Head of caudate nucleus (tissue), 42 donors: ENCODE data around the gene MYDGF.

Source experiments
- DNase-seq, 42 donors: peaks; one replicate each; pipeline versions ENCODE4 v3.0.0 to v3.0.0-alpha.2; 2020 to 2021; ENCODE audit warnings: mixed read lengths in 7 of 42
- intact Hi-C: fragments of 100-400 bp; cut with DNase I; formaldehyde crosslinking; loops from one replicate; pipeline ENCODE4 v1.15.0; 2022

Gene MYDGF

DNA sequence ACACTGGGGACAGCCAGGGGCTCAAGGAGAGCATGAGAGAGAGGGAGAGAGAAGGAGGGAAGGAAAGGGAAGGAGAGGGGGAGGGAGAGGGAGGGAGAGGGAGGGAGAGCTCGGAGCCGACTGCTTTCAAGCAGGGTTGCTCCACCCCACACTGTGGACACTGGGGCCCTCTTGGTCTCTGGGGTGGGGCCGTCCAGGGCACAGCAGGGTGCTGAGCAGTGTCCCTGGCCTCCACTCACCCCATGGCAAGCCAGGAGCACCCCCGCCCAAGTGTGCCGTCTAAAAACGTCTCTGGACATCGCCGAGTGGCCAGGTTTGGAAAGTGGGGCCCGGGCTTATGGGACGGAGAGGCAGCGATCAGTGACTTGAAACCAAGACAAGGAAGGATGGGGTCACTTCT lies 32.6 kb upstream of the MYDGF start:
- DNase-seq = no peak
- intact Hi-C loops = no loop called here

- intact Hi-C loops = no loop called here
- no peak for DNase-seq
These were observed 31.4 kb upstream of the MYDGF start for GRCh38 chr19:4701557-4701956.

DNA sequence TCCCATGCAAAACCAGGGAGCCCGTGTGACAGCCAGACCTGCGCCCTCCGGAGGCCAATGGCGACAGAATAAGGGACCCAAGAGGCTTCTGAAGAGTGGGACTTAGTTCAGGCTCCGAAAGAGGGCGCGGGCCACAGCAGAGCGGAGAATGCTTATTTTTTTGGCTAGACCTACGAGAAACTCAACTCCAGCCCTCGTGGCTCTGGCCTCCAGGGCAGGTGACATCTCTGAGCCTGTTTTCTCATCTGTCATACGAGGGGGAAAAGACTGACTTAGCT lies 30.5 kb upstream of the MYDGF start:
- intact Hi-C loops = no loop called here
- DNase-seq = no peak

GRCh38 chr19:4699826-4700692 lies 29.9 kb upstream of the MYDGF start:
- no peak for DNase-seq
- intact Hi-C loops = no loop called here

DNA sequence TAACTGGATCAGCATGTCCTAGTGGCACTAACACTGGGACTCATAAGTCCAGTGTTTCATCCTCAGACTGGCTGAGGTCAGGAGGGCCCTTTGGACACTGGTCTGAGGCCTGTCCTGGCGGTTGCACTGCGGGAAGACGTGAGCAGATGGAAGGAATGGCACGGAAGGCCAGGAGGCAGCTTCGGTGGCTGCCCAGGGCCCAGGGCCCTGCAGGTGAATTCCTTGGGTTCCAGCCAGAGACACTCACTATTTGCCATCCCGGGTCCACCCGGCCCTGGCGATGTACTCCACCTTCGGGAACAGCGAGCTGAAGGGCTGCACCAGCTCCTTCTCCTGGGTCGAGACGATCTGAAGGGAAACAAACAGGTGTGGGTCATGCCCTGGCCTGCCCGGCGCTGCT lies 27.2 kb upstream of the MYDGF start:
- DNase-seq = no peak
- intact Hi-C loops = no loop called here

DNA sequence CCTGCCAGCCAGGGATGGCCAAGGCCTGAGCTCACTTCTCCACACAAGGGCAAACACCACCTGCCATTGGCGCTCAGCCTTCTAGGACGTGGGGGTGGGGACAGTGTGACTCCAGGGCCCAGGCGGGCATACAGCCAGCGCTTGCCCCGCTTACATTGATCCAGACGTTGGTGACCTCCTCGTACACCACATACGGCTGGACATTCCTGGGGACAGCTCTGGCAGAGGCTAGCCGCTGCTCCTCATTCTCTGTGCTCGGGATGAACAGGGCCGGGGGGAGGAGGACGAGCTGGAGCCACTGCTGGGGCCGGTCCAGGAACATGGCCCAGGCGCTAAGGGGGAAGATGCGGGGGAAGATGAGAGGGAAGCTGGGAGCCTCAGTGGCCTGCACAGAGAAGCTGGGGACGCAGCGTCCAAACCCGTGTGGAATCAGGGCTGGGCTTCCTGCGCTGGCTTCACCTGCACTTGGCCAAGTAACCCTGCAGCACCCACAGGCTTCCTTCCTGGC lies 25.1 kb upstream of the MYDGF start:
- intact Hi-C loops = no loop called here

DNA sequence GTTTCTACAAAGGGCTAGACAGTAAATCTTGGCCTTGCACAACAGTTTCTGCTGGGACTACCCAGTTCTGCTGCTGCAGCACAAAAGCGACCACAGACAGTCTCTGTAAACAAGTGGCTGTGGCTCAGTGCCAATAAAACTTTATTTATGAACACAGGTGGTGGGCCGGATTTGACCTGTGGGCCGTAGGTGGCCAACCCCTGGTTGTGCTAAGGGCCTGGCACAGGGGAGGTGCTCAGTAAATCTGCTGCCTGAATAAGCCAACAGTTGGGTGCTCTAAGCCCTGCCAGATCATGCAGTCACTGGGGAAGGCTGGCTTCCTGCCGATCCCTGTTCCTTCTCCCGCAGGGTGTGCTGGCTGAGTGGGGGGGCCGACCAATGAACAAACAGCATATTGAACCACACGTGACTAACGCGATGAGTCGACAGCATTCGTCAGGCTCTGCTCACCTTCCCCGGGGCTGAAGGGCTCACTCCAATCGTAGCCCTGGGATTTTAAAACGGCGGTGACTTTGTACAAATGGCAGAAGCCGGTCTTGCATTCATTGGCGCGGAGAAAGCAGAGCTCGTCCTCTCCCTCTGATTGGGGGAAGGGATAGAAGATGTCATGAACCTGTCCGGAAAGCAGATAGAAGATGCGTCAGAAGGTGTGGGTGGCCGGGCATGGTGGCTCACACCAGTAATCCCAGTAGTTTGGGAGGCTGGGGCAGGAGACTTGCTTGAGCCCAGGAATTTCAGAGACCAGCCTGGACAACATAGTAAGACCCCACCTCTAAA lies 24.3 kb upstream of the MYDGF start:
- peak; percentile 14 to 87 (median 64) for DNase-seq
- intact Hi-C loops = no loop called here

More for the DNA sequence above, 25.1 kb upstream of the MYDGF start:
- peak in 15 of 42 donors; percentile 13 to 70 (median 30) for DNase-seq

- DNase-seq = no peak
- intact Hi-C loops = no loop called here
These were observed 23.5 kb upstream of the MYDGF start for GRCh38 chr19:4693471-4694121.

GRCh38 chr19:4693078-4693350 lies 22.9 kb upstream of the MYDGF start:
- intact Hi-C loops = no loop called here
- DNase-seq = no peak

DNA sequence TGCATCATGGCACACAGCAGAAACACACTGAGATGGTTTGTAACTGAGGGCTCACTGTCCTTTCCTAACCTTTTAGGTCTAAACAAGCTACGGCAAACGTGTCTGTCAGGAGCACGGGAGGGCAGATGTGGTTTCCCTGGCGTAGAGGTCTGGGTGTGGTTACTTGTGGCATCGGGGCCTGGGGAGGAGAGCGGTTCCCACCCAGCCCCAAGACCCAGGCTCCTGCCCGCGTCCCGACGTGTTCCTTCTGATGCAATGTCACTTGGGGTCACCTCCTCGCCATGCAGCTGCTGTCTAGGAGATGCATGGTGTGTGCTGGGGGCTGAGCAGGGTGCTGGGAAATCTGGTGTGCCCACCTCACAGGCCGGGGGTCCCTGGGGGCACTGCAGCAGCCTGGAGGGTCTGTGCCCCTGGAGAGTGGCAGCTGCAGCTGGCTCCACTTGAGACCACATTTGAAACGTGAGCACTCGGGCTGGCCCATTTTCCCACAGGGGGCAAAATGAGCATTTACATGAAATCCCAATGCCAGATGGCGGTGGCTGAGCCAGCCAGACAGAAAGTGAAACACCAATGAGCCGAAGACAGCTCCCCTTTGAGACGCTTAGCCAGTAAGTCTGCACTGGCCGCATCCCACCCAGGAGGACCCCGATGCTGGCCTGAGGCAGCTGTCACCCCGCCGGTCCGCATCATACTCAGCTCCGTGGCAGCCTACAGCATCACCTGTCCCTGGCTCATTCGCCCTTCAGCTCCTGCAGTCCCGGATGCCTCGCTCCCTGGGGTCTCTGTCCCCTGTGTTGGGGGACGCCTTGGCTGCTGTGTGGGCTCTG lies 22.3 kb upstream of the MYDGF start:
- intact Hi-C loops = no loop called here
- DNase-seq = no peak

GRCh38 chr19:4691373-4691772 lies 21.2 kb upstream of the MYDGF start:
- DNase-seq = no peak

GRCh38 chr19:4690361-4690760 lies 20.2 kb upstream of the MYDGF start:
- intact Hi-C loops = no loop called here
- no peak for DNase-seq

More at GRCh38 chr19:4691373-4691772, 21.2 kb upstream of the MYDGF start:
- intact Hi-C loops = no loop called here

GRCh38 chr19:4689403-4689802 lies 19.3 kb upstream of the MYDGF start:
- intact Hi-C loops = no loop called here
- DNase-seq = no peak

DNA sequence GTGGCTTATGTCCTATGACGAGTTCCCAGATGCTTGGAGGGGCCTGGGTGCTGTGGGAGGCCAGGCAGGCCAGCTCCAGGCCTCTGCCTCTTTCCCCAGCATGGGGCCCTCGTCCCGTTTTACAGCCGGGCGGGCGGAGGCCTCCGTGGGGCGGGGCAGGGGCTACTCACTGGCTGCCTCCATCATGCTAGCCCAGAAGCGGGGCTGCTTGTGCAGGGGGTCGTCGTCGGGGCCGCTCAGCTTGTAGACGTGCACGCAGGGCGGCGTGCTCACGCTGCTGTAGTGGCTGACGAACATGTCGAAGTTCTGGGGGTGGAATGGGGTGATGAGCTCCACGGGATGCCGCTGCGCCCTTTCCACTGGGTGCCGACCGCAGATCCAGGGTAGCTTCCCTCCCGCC lies 18.4 kb upstream of the MYDGF start:
- DNase-seq = no peak
- intact Hi-C loops = no loop called here

DNA sequence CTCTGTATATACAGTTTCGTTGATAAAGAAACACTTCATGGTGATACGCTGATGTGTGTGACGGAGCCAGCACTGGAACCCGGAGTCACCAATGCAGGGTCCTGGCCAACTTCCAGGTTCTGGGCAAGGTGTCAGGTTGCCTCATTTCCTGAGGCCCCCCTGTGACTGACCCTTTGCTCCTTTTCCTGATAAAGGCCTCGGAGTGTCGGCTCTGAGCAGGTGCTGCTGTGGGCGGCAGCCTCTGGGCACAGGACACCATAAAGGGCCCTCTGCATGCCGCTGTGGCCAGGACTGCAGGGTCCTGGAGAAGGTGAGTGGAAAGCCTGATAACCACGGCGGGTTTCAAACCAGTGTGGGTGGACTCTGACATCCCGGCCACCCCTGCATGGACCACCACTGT lies 17.3 kb upstream of the MYDGF start:
- no peak for DNase-seq

GRCh38 chr19:4686700-4687099 lies 16.6 kb upstream of the MYDGF start:
- no peak for DNase-seq
- intact Hi-C loops = no loop called here

More for the DNA sequence above, 17.3 kb upstream of the MYDGF start:
- intact Hi-C loops = no loop called here

DNA sequence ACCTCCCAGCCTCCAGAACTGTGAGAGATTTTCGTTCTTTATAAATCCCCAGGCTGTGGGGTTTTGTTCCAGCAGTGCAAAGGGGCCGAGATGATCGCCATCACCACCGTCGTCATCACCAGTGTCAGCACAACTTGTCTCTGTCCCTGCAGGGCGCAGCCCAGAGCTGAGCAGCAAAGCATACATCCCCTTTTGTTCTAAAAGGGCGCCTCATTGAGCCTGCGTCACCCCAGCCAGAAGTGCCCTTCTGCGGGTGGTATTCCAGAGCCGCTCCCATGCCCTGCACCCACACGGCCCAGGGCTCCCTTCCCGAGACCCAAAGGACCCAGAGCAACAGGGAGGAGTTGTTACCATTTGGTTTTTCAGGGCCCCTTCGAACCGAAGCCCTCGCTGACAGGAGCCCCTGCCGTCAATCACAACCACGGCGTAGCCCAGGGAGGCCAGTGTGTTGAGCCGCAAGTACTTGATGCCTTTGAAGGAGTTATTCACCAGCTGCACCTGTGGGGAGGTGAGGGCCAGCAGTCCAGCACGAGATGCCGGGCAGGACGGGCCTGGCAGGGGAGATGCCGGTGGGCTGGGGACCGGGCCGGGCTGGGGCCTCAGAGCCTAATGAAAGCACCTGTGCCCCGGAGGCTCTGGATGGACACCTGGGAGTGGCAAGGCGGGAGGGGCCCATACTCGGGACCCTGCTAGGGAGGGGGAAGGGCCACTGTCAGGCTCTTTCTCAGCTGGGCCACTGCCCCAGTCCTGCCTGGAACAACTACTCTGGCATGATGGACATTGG lies 14.4 kb upstream of the MYDGF start:
- DNase-seq = peak in 8 of 42 donors; percentile 21 to 61 (median 41)
- intact Hi-C loops = no loop called here

- no peak for DNase-seq
These were observed 12.5 kb upstream of the MYDGF start for GRCh38 chr19:4682417-4683200.

More at GRCh38 chr19:4682417-4683200, 12.5 kb upstream of the MYDGF start:
- intact Hi-C loops = no loop called here
